Kidney (tissue), 14 donors: ENCODE results near the gene PLCH1. TPM values are rescaled to one million over a fixed set of nuclear protein-coding genes. Genes with fewer than 3 reads are reported as not detected.

ENCODE experiments used
- DNase-seq, 5 donors: peaks; one replicate each; pipeline ENCODE4 v3.0.0-alpha.2; 2013 to 2020
- FAIRE-seq: peaks from 2 replicates; lab custom pipeline; 2012; peaks lifted over from hg19 to GRCh38; lab: Jason Lieb, UNC
- H3K27ac ChIP-seq, 2 donors: one replicate each; pipeline ENCODE4 v1.7.0; 2013; ENCODE audit warnings: low read depth in 2 of 2, low read length in 2 of 2, inconsistent platforms in 1 of 2
- H3K27me3 ChIP-seq: one replicate; pipeline ENCODE4 v1.7.1; 2013; ENCODE audit warnings: low read length, inconsistent platforms; ENCODE audit not compliant: control insufficient read depth, insufficient read depth
- H3K36me3 ChIP-seq, 3 donors: one replicate each; pipeline versions ENCODE4 v1.7.0 to v1.7.1; 2013; ENCODE audit warnings: low read length in 3 of 3, control low read depth in 1 of 3, inconsistent platforms in 1 of 3; ENCODE audit not compliant: insufficient read depth in 3 of 3, control insufficient read depth in 2 of 3
- H3K4me1 ChIP-seq, 3 donors: one replicate each; pipeline versions ENCODE4 v1.7.0 to v1.7.1; 2013; ENCODE audit warnings: low read length in 3 of 3, inconsistent platforms in 1 of 3, low read depth in 1 of 3; ENCODE audit not compliant: control insufficient read depth in 2 of 3, insufficient read depth in 2 of 3
- H3K4me3 ChIP-seq, 3 donors: one replicate each; pipeline versions ENCODE4 v1.7.0 to v1.8.1; 2013; ENCODE audit warnings: low read length in 3 of 3, control low read depth in 1 of 3, inconsistent platforms in 1 of 3
- H3K9ac ChIP-seq, 3 donors: one replicate each; pipeline versions ENCODE4 v1.7.0 to v1.7.1; 2013; ENCODE audit warnings: low read length in 3 of 3, control low read depth in 1 of 3, inconsistent platforms in 1 of 3
- H3K9me3 ChIP-seq, 3 donors: one replicate each; pipeline versions ENCODE4 v1.7.0 to v1.7.1; 2013; ENCODE audit warnings: low read length in 3 of 3, control low read depth in 1 of 3, inconsistent platforms in 1 of 3; ENCODE audit not compliant: control insufficient read depth in 2 of 3, insufficient read depth in 1 of 3
- CTCF ChIP-seq: IDR thresholded peaks from 3 replicates; pipeline ENCODE4 v1.5.1; 2012; ENCODE audit warnings: mild to moderate bottlenecking, moderate library complexity, borderline replicate concordance; ENCODE audit not compliant: insufficient read depth; ENCODE audit errors: extremely low read depth
- intact Hi-C: fragments of 100-400 bp; cut with DNase I; formaldehyde crosslinking; loops from one replicate; pipeline ENCODE4 v1.11.1; 2022
- polyA plus RNA-seq: library from polyadenylated mRNA; stranded (reverse); fragments of 350-450 nt; fragmentation: Illumina TruSeq; extraction: RNeasy Lipid Tissue Mini Kit (QIAGEN cat#74804); gene quantifications from one replicate; pipeline ENCODE4 v1.2.3, GENCODE V29; 2014; ENCODE audit warnings: low read depth, low replicate concordance; ENCODE audit not compliant: insufficient read depth
- total RNA-seq: library from RNA; stranded (reverse); fragmentation: NEBNext Ultra II Directional; extraction: Animal tissue kit (Norgen Biotek cat#: 25700); gene quantifications from one replicate; pipeline ENCODE4 v1.2.1, GENCODE V29; 2021
- donor health status: control.
- donor health status: control.
- donor health status: control.
- donor health status: control.
- donor health status: control.
- donor health status: DM: yes; HTN: yes; CAD: no.
- donor health status: Normal renal cell carcinoma (clear cell type).

The PLCH1 gene
- total and polyA plus RNA-seq, 2 donors from 2014 or later = 1.6 to 9.6 TPM

- no peaks in the 10 kb centered on the region for H3K36me3 ChIP-seq
- H3K4me3 ChIP-seq = no peak overlapping the region
- no peaks in the 10 kb centered on the region for H3K9me3 ChIP-seq
- no peaks in the 10 kb centered on the region for H3K4me1 ChIP-seq
- H3K27ac ChIP-seq = no peak overlapping the region
- intact Hi-C loops = no loop called here
- TF ChIP-seq CTCF = no peak
- DNase-seq (no peak), FAIRE-seq (no peak)
- H3K9ac ChIP-seq = no peak overlapping the region
- no peaks in the 10 kb centered on the region for H3K27me3 ChIP-seq
These were observed 289.1 kb downstream of the PLCH1 start for GRCh38 chr3:155455765-155456164.

- H3K4me1 ChIP-seq = no peaks in the 10 kb centered on the region
- H3K27ac ChIP-seq = no peak overlapping the region
- FAIRE-seq (peak; percentile 87), DNase-seq (no peak)
- no peaks in the 10 kb centered on the region for H3K36me3 ChIP-seq
- H3K4me3 ChIP-seq = no peak overlapping the region
- H3K9me3 ChIP-seq = no peaks in the 10 kb centered on the region
- intact Hi-C loops = no loop called here
- H3K9ac ChIP-seq = no peak overlapping the region
- no peaks in the 10 kb centered on the region for H3K27me3 ChIP-seq
- no peak for TF ChIP-seq CTCF
These were observed 291.4 kb downstream of the PLCH1 start for GRCh38 chr3:155453512-155453911.

DNA sequence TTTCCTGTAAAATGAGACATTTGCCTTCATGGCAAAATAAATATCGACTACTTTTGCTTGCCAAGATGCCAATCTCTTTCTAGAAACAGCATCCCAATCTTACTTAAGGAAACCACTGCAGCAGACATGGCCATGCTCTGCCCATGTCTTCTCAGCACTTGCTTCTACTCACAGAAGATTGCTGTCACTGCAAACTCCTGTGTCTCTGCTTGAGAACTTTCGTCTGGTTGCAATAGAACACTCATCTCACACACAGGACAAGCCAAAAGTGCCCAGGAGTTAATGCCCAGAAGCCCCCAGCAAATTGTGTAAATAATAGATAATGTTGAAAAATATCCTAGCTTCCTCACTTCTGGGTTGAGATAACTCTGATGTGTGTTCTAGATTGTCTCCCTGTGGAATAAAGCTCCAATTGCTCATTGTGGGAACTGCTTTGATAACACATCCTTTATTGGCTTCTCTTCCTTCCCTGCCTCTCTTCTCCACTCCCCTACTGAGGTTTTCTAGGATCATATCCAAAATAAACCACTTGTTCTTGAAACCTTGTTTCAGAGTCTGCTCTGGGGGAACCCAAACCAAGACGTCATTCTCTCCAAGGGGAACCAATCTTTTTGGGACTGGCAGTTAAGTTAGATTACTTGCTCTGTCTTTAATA, 295.1 kb downstream of the PLCH1 start:
- Histone ChIP-seq H3K4me3 (no peak overlapping the region), H3K36me3 (no peaks in the 10 kb centered on the region), H3K9me3 (no peaks in the 10 kb centered on the region), H3K27ac (no peak overlapping the region), H3K27me3 (no peaks in the 10 kb centered on the region), H3K9ac (no peak overlapping the region), H3K4me1 (no peaks in the 10 kb centered on the region)
- intact Hi-C loops = no loop called here
- TF ChIP-seq CTCF = no peak
- FAIRE-seq (no peak), DNase-seq (no peak)

DNA sequence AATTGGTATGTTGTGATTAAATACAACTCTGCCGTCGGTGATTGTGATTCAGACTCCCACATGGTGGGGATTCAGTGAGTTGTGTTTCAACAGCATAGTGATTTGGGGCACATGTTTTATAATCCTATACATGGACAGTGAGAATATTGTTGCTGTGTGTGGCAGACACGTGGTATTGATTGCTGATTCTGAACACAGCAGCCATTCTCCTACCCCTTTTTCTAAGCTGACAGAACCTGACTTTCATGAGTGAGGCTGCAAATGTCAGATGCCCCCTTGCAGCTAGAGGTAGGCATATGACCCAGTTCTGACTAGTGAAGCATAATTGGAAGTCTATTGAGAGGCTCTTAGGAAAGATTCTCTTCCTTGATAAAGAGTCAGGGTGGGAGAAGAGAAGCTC, 296.3 kb downstream of the PLCH1 start:
- H3K27me3 ChIP-seq = no peaks in the 10 kb centered on the region
- FAIRE-seq (no peak), DNase-seq (no peak)
- H3K4me1 ChIP-seq = no peaks in the 10 kb centered on the region
- intact Hi-C loops = no loop called here
- TF ChIP-seq CTCF = no peak
- no peaks in the 10 kb centered on the region for H3K36me3 ChIP-seq
- no peak overlapping the region for H3K27ac ChIP-seq
- H3K9me3 ChIP-seq = no peaks in the 10 kb centered on the region
- H3K4me3 ChIP-seq = no peak overlapping the region
- no peak overlapping the region for H3K9ac ChIP-seq
